HepG2 (cell line): Measurements from ENCODE around the gene NEAT1. TPM values are rescaled to one million over a fixed set of nuclear protein-coding genes. Genes with fewer than 3 reads are reported as not detected.

Experiments used
- ATAC-seq: fragments of 200-7000 bp; cut with Tn5 transposase; 3 replicates; pipeline ENCODE4 v1.9.1; 2020; ENCODE audit warnings: mild to moderate bottlenecking, moderate library complexity
- BruUV-seq: library from RNA; stranded (reverse); fragments of 400-500 nt; replicated peaks from 2 replicates; lab custom pipeline; 2021; lab: Mats Ljungman, UMichigan
- CTCF ChIA-PET: fragments of 300-600 bp; formaldehyde crosslinking; extraction: SDS; loops from one replicate; lab custom pipeline; 2021; ENCODE audit warnings: low total read pairs, inconsistent platforms, low intra/inter-chr PET ratio; lab: Yijun Ruan, JAX
- POLR2A ChIA-PET: fragments of 350-600 bp; sonication (Branson Sonifier 250); formaldehyde crosslinking; loops from one replicate; lab custom pipeline; 2020; ENCODE audit warnings: antibody characterized with exemption, inconsistent platforms; lab: Yijun Ruan, JAX
- DNase-seq: peaks from one replicate; pipeline ENCODE4 v3.0.0-alpha.2; 2015; ENCODE audit warnings: low spot score
- FAIRE-seq: peaks from 3 replicates; lab custom pipeline; 2011; peaks lifted over from hg19 to GRCh38; lab: Jason Lieb, UNC
- H2AFZ ChIP-seq: one replicate; pipeline ENCODE4 v1.6.1; 2011; ENCODE audit warnings: low read length, inconsistent platforms
- H3K27ac ChIP-seq: fragments of 300-600 bp; 3 replicates; pipeline ENCODE4 v1.8.0; 2011; ENCODE audit warnings: mixed run types, mild to moderate bottlenecking, mixed read lengths, low read length, inconsistent platforms; ENCODE audit not compliant: insufficient read depth; ENCODE audit errors: extremely low read length
- H3K27me3 ChIP-seq, 2 experiments: fragments of 200-600 bp in 1 of 2; 2 replicates in 1 of 2; 3 replicates in 1 of 2; pipeline versions ENCODE4 v1.6.0 to v1.8.0; 2011; ENCODE audit warnings: low read length in 2 of 2, mild to moderate bottlenecking in 2 of 2, moderate library complexity in 2 of 2, inconsistent platforms in 1 of 2; ENCODE audit not compliant: insufficient read depth in 2 of 2, control insufficient read depth in 1 of 2
- H3K36me3 ChIP-seq, 2 experiments: fragments of 200-600 bp in 1 of 2; replicated peaks in 1 of 2; 2 replicates in 1 of 2; 3 replicates in 1 of 2; pipeline versions ENCODE4 v1.5.1 to v1.8.0; 2011; ENCODE audit warnings: low read length in 2 of 2, inconsistent platforms in 1 of 2; ENCODE audit not compliant: insufficient read depth in 2 of 2, control insufficient read depth in 1 of 2
- H3K4me1 ChIP-seq: 2 replicates; pipeline ENCODE4 v1.5.1; 2012; ENCODE audit warnings: low read length, inconsistent platforms; ENCODE audit not compliant: insufficient read depth
- H3K4me2 ChIP-seq: 2 replicates; pipeline ENCODE4 v1.6.0; 2011; ENCODE audit warnings: low read depth, low read length, inconsistent platforms
- H3K4me3 ChIP-seq, 3 experiments: fragments of 200-600 bp in 1 of 3; sonication (generic), shearing (Covaris generic) in 1 of 3; replicated peaks in 1 of 3; 2 replicates each; pipeline ENCODE4 v1.5.1; 2011 to 2016; ENCODE audit warnings: low read length in 3 of 3, inconsistent platforms in 2 of 3, low read depth in 2 of 3, mild to moderate bottlenecking in 2 of 3, control low read depth in 1 of 3, mixed read lengths in 1 of 3; ENCODE audit not compliant: insufficient read depth in 1 of 3
- H3K79me2 ChIP-seq: one replicate; pipeline ENCODE4 v1.6.1; 2011; ENCODE audit warnings: low read length, inconsistent platforms; ENCODE audit not compliant: insufficient read depth
- H3K9ac ChIP-seq: 2 replicates; pipeline ENCODE4 v1.6.0; 2011; ENCODE audit warnings: mild to moderate bottlenecking, low read depth, low read length, inconsistent platforms; ENCODE audit not compliant: insufficient read depth
- H3K9me3 ChIP-seq: 2 replicates; pipeline ENCODE4 v1.5.1; 2012; ENCODE audit warnings: mild to moderate bottlenecking, low read length
- H4K20me1 ChIP-seq: 2 replicates; pipeline ENCODE4 v1.6.0; 2011; ENCODE audit warnings: inconsistent platforms, mild to moderate bottlenecking, low read length, moderate library complexity; ENCODE audit not compliant: insufficient read depth
- EEA1 ChIP-seq: sonication (generic); formaldehyde crosslinking; IDR thresholded peaks from 2 replicates; pipeline ENCODE4 v1.5.1; 2020; ENCODE audit warnings: mild to moderate bottlenecking, missing genetic modification reagents, borderline replicate concordance
- FOSL1 ChIP-seq: sonication (generic); formaldehyde crosslinking; IDR thresholded peaks from 2 replicates; pipeline ENCODE4 v1.9.0; 2021; ENCODE audit warnings: missing genetic modification reagents, borderline replicate concordance
- GATA4 ChIP-seq: sonication (generic); IDR thresholded peaks from 2 replicates; pipeline ENCODE4 v1.6.1; 2016; ENCODE audit warnings: antibody characterized with exemption, low read depth, borderline replicate concordance
- MAZ ChIP-seq, 2 experiments: sonication (generic) in 1 of 2; formaldehyde crosslinking in 1 of 2; IDR thresholded peaks; 2 replicates each; pipeline versions ENCODE4 v1.5.0 to v1.6.1; 2012 to 2020; ENCODE audit warnings: low read depth in 2 of 2, mild to moderate bottlenecking in 2 of 2, borderline replicate concordance in 1 of 2, improper control_type of control experiment in 1 of 2, low read length in 1 of 2, missing genetic modification reagents in 1 of 2, moderate library complexity in 1 of 2
- ZFP36L1 ChIP-seq: sonication (generic); formaldehyde crosslinking; IDR thresholded peaks from 2 replicates; pipeline ENCODE4 v1.8.0; 2022; ENCODE audit warnings: mild to moderate bottlenecking, missing genetic modification reagents, moderate library complexity
- ZMYM2 ChIP-seq: sonication (generic); formaldehyde crosslinking; IDR thresholded peaks from 2 replicates; pipeline ENCODE4 v1.8.0; 2022; ENCODE audit warnings: mild to moderate bottlenecking, missing genetic modification reagents
- ZNF282 ChIP-seq: fragments of 450-650 bp; IDR thresholded peaks from 2 replicates; pipeline ENCODE4 v1.6.1; 2018; ENCODE audit not compliant: partially characterized antibody
- ZNF543 ChIP-seq: sonication (generic); formaldehyde crosslinking; IDR thresholded peaks from 2 replicates; pipeline ENCODE4 v1.4.0; 2020; ENCODE audit warnings: mild to moderate bottlenecking, missing genetic modification reagents
- ZNF709 ChIP-seq: sonication (generic); formaldehyde crosslinking; IDR thresholded peaks from 2 replicates; pipeline ENCODE4 v1.5.0; 2020; ENCODE audit warnings: mild to moderate bottlenecking, missing genetic modification reagents
- WGBS: methylation state at CpG from one replicate; pipeline ENCODE4 v1.1.6; 2017; ENCODE audit warnings: low lambda C conversion rate; 5-methylcytosine and 5-hydroxymethylcytosine counted together
- in situ Hi-C: cut with HindIII; loops from 2 replicates; pipeline ENCODE4 v1.10.0; 2017; ENCODE audit warnings: low pct_unique_long_range_greater_than_20kb; ENCODE audit not compliant: extremely low pct_ligation_motif_present
- intact Hi-C: fragments of 100-400 bp; cut with micrococcal nuclease; formaldehyde crosslinking; loops from one replicate; pipeline ENCODE4 v1.10.0; 2022; ENCODE audit not compliant: unreplicated experiment
- polyA plus RNA-seq, 8 experiments: library from polyadenylated mRNA; depleted of rRNA in 3 of 8; stranded (reverse) in 7 of 8; unstranded in 1 of 8; fragments of >200 nt; fragmentation: Illumina TruSeq in 4 of 8; extraction: Trizol in 4 of 8; gene quantifications; 2 replicates each; pipeline versions ENCODE4 v1.2.1 to v1.2.3, GENCODE V29; 2011 to 2016; ENCODE audit warnings: low read depth in 4 of 8, missing spikeins in 1 of 8, mixed read lengths in 1 of 8; ENCODE audit not compliant: insufficient read depth in 1 of 8
- total RNA-seq, 5 experiments: library from RNA; depleted of rRNA; stranded (reverse); fragments of >200 nt; fragmentation: Illumina TruSeq; extraction: Trizol; gene quantifications; 2 replicates each; pipeline ENCODE4 v1.2.3, GENCODE V29; 2016; ENCODE audit warnings: low read depth in 1 of 5
- TF ChIP-seq, protein P1 (sequence below): sonication (generic); formaldehyde crosslinking; IDR thresholded peaks from 2 replicates; pipeline ENCODE4 v1.4.0; 2020; ENCODE audit warnings: missing genetic modification reagents
- TF ChIP-seq, protein P2 (sequence below): sonication (generic); formaldehyde crosslinking; IDR thresholded peaks from 2 replicates; pipeline ENCODE4 v1.5.0; 2020; ENCODE audit warnings: missing genetic modification reagents

NEAT1 gene
- total and polyA plus RNA-seq, 2 of the 13 experiments (the other 11 are each of a cell fraction or from before 2014, with no cell fraction given), result 20.5 to 41.2 TPM

DNA sequence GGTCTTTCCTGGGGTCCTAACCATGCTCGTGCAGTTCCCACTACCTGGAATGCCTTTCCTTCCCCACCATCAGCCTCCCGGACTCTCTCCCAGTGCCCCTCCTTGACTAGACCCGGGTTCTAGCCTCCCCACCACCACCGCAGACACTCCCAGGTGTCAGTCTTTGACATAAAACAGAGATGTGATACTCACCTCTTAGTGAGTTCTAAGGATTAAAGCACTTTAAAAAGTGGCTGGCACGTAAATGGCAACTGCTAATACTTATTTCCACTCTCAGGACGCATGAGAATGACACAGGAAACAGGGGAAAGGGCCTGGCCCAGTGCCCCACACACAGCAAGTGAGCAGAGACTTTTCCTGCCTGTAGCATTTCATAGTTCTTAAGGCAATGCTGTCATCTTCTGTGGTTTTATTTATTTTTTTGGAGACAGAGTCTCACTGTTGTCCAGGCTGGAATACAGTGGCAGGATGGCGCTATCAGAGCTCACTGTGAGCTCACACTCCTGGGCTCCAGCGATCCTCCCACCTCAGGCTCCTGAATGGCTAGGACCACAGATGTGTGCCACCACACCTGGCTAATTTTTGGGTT is 38.2 kb upstream of the NEAT1 start:
- Histone ChIP-seq H3K79me2 (no peaks in the 10 kb centered on the region), H3K9ac (no peak overlapping the region), H3K4me2 (peak overlapping the region; percentile 95), H3K4me1 (peaks cover 88% of the 10 kb centered on the region), H3K27ac (peak overlapping the region; percentile 26), H3K27me3 (no peaks in the 10 kb centered on the region; a peak in 1 of 5 replicates), H3K36me3 (no peaks in the 10 kb centered on the region), H4K20me1 (no peaks in the 10 kb centered on the region), H3K9me3 (no peaks in the 10 kb centered on the region), H3K4me3 (peak overlapping the region in 1 of 3 experiments; percentile 34; a peak in 2 of 6 replicates), H2AFZ (no peak overlapping the region)
- ATAC-seq (no peak), DNase-seq (no peak), FAIRE-seq (no peak)
- in situ Hi-C loops (loop anchor here (5.0 kb wide), 1 partner anchor 33 kb away; no protein-coding TSS in a partner anchor), intact Hi-C loops (no loop called here)
- ChIA-PET POLR2A (interaction anchor here (0.6 to 16.8 kb wide), 17 partner anchors 13 to 145 kb away, joined by 3 to 433 read pairs (median 6); partner anchors contain the start of genes DPF2, MALAT1 and NEAT1), CTCF (no interaction called here)
- BruUV-seq, result no TSS peak
- WGBS, result 48% methylated on average over 8 of the region's 8 CpGs
- TF ChIP-seq ZNF282 (no peak), ZNF709 (CRISPR knock-in tag) (no peak), EEA1 (CRISPR knock-in tag) (0 out of 2 replicates have a peak, but pooled peaks have one; percentile 50), ZNF543 (CRISPR knock-in tag) (no peak), FOSL1 (CRISPR knock-in tag) (no peak), ZMYM2 (0 out of 2 replicates have a peak, but pooled peaks have one; percentile 39), GATA4 (no peak), ZFP36L1 (CRISPR knock-in tag) (no peak), MAZ (IDR thresholded peaks at IDR 0.05; ENCODE audit: borderline replicate concordance, low read depth, low read length) (no peak), MAZ (CRISPR knock-in tag; IDR thresholded peaks at IDR 0.05; ENCODE audit: low read depth) (0 out of 2 replicates have a peak, but pooled peaks have one; percentile 24)
- TF ChIP-seq, protein P1, sequence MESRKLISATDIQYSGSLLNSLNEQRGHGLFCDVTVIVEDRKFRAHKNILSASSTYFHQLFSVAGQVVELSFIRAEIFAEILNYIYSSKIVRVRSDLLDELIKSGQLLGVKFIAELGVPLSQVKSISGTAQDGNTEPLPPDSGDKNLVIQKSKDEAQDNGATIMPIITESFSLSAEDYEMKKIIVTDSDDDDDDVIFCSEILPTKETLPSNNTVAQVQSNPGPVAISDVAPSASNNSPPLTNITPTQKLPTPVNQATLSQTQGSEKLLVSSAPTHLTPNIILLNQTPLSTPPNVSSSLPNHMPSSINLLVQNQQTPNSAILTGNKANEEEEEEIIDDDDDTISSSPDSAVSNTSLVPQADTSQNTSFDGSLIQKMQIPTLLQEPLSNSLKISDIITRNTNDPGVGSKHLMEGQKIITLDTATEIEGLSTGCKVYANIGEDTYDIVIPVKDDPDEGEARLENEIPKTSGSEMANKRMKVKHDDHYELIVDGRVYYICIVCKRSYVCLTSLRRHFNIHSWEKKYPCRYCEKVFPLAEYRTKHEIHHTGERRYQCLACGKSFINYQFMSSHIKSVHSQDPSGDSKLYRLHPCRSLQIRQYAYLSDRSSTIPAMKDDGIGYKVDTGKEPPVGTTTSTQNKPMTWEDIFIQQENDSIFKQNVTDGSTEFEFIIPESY (CRISPR knock-in tag), result peak; percentile 72; the same call in 1 of the 2 replicates
- TF ChIP-seq, protein P2, sequence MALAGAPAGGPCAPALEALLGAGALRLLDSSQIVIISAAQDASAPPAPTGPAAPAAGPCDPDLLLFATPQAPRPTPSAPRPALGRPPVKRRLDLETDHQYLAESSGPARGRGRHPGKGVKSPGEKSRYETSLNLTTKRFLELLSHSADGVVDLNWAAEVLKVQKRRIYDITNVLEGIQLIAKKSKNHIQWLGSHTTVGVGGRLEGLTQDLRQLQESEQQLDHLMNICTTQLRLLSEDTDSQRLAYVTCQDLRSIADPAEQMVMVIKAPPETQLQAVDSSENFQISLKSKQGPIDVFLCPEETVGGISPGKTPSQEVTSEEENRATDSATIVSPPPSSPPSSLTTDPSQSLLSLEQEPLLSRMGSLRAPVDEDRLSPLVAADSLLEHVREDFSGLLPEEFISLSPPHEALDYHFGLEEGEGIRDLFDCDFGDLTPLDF (CRISPR knock-in tag), result no peak
